GF-D8 (cell line): Measurements from ENCODE around the gene NELL1.
"Not testable (repeated sequence)": the region's sequence is repeated elsewhere in the genome, so short reads cannot be mapped to it uniquely, and the experiment has no call there.

ENCODE experiments used
- DNase-seq: peaks from one replicate; lab custom pipeline; 2025; lab: John Stamatoyannopoulos, UW

NELL1 gene

GRCh38 chr11:21110415-21110814, 441.0 kb downstream of the NELL1 start:
- DNase-seq, result no peak

- no peak for DNase-seq
Measured at GRCh38 chr11:21113876-21114275, 444.5 kb downstream of the NELL1 start.

- no peak for DNase-seq
Measured at GRCh38 chr11:21116009-21116408, 446.6 kb downstream of the NELL1 start.

GRCh38 chr11:21119411-21119810, 450.0 kb downstream of the NELL1 start:
- no peak for DNase-seq

- DNase-seq, result no peak
Measured at GRCh38 chr11:21121991-21122390, 452.6 kb downstream of the NELL1 start.

- DNase-seq, result no peak
Measured at GRCh38 chr11:21122523-21122922, 453.1 kb downstream of the NELL1 start.

- DNase-seq, result no peak
Measured at GRCh38 chr11:21132146-21132720, 462.8 kb downstream of the NELL1 start.

GRCh38 chr11:21133244-21133643, 463.9 kb downstream of the NELL1 start:
- no peak for DNase-seq

GRCh38 chr11:21133722-21134121, 464.3 kb downstream of the NELL1 start:
- no peak for DNase-seq

- DNase-seq, result no peak
Measured at GRCh38 chr11:21137803-21138202, 468.4 kb downstream of the NELL1 start.

- not testable (repeated sequence) for DNase-seq
Measured at GRCh38 chr11:21141557-21141956, 472.2 kb downstream of the NELL1 start.

GRCh38 chr11:21142007-21142406, 472.6 kb downstream of the NELL1 start:
- DNase-seq, result no peak

GRCh38 chr11:21144531-21144930, 475.1 kb downstream of the NELL1 start:
- DNase-seq, result no peak

GRCh38 chr11:21148376-21148775, 479.0 kb downstream of the NELL1 start:
- DNase-seq, result no peak

GRCh38 chr11:21160140-21160539, 490.8 kb downstream of the NELL1 start:
- DNase-seq, result no peak

GRCh38 chr11:21169639-21170038, 500.3 kb downstream of the NELL1 start:
- no peak for DNase-seq

- DNase-seq, result no peak
Measured at GRCh38 chr11:21173476-21173875, 504.1 kb downstream of the NELL1 start.

GRCh38 chr11:21174781-21175180, 505.4 kb downstream of the NELL1 start:
- DNase-seq, result no peak

- no peak for DNase-seq
Measured at GRCh38 chr11:21177379-21177778, 508.0 kb downstream of the NELL1 start.

- DNase-seq, result no peak
Measured at GRCh38 chr11:21179770-21180169, 510.4 kb downstream of the NELL1 start.

- DNase-seq, result no peak
Measured at GRCh38 chr11:21180182-21180581, 510.8 kb downstream of the NELL1 start.

- DNase-seq, result no peak
Measured at GRCh38 chr11:21185959-21186358, 516.6 kb downstream of the NELL1 start.

GRCh38 chr11:21190181-21190580, 520.8 kb downstream of the NELL1 start:
- no peak for DNase-seq

- no peak for DNase-seq
Measured at GRCh38 chr11:21195995-21196394, 526.6 kb downstream of the NELL1 start.

GRCh38 chr11:21198498-21198897, 529.1 kb downstream of the NELL1 start:
- no peak for DNase-seq
